GM21737 (cell line): Measurements from ENCODE around the gene C1orf115.
A peak's percentile ranks its signal among the peaks of the same experiment; 100 is the strongest.
"Not testable (repeated sequence)": the region's sequence is repeated elsewhere in the genome, so short reads cannot be mapped to it uniquely, and the experiment has no call there.

ENCODE experiments used
- ATAC-seq: cut with Tn5 transposase; IDR thresholded peaks from one replicate; pipeline ENCODE4 v1.9.1; 2021; ENCODE audit warnings: mild to moderate bottlenecking, moderate library complexity; ENCODE audit not compliant: unreplicated experiment

The C1orf115 gene

GRCh38 chr1:220690140-220691052 lies at the start of gene C1orf115:
Gene C1orf115, plus strand, starts transcription at chr1:220690363. Its CDS starts 40 bp downstream, at chr1:220690403.
- peak; percentile 99 for ATAC-seq

GRCh38 chr1:220642285-220642684 lies 47.9 kb upstream of the C1orf115 start:
- no peak for ATAC-seq

GRCh38 chr1:220652995-220653394 lies 37.2 kb upstream of the C1orf115 start:
- no peak for ATAC-seq

GRCh38 chr1:220655509-220655908 lies 34.7 kb upstream of the C1orf115 start:
- ATAC-seq = peak; percentile 87

GRCh38 chr1:220655961-220656740 lies 34.0 kb upstream of the C1orf115 start:
- no peak for ATAC-seq

- ATAC-seq = no peak
Measured at GRCh38 chr1:220666349-220666748, 23.8 kb upstream of the C1orf115 start.

- ATAC-seq = no peak
Measured at GRCh38 chr1:220669005-220669404, 21.2 kb upstream of the C1orf115 start.

GRCh38 chr1:220670365-220670764 lies 19.8 kb upstream of the C1orf115 start:
- no peak for ATAC-seq

- no peak for ATAC-seq
Measured at GRCh38 chr1:220673921-220674320, 16.2 kb upstream of the C1orf115 start.

GRCh38 chr1:220677251-220677650 lies 12.9 kb upstream of the C1orf115 start:
- no peak for ATAC-seq

GRCh38 chr1:220680085-220680687 lies 10.0 kb upstream of the C1orf115 start:
- peak; percentile 87 for ATAC-seq

- ATAC-seq = no peak
Measured at GRCh38 chr1:220681220-220681880, 8.8 kb upstream of the C1orf115 start.

GRCh38 chr1:220682901-220683576 lies 7.1 kb upstream of the C1orf115 start:
- ATAC-seq = no peak

- not testable (repeated sequence) for ATAC-seq
Measured at GRCh38 chr1:220683716-220684115, 6.4 kb upstream of the C1orf115 start.

- no peak for ATAC-seq
Measured at GRCh38 chr1:220684890-220685289, 5.3 kb upstream of the C1orf115 start.

- ATAC-seq = no peak
Measured at GRCh38 chr1:220685879-220686278, 4.3 kb upstream of the C1orf115 start.

- no peak for ATAC-seq
Measured at GRCh38 chr1:220687809-220688208, 2.4 kb upstream of the C1orf115 start.

GRCh38 chr1:220689666-220690065 lies 497 bp upstream of the C1orf115 start:
- ATAC-seq = no peak

- ATAC-seq = no peak
Measured at GRCh38 chr1:220691053-220691684, 1.0 kb downstream of the C1orf115 start.
